ENCODE measurements around the gene SMOC2.

- TF ChIP-seq, protein P1, sequence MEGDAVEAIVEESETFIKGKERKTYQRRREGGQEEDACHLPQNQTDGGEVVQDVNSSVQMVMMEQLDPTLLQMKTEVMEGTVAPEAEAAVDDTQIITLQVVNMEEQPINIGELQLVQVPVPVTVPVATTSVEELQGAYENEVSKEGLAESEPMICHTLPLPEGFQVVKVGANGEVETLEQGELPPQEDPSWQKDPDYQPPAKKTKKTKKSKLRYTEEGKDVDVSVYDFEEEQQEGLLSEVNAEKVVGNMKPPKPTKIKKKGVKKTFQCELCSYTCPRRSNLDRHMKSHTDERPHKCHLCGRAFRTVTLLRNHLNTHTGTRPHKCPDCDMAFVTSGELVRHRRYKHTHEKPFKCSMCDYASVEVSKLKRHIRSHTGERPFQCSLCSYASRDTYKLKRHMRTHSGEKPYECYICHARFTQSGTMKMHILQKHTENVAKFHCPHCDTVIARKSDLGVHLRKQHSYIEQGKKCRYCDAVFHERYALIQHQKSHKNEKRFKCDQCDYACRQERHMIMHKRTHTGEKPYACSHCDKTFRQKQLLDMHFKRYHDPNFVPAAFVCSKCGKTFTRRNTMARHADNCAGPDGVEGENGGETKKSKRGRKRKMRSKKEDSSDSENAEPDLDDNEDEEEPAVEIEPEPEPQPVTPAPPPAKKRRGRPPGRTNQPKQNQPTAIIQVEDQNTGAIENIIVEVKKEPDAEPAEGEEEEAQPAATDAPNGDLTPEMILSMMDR (conservative IDR thresholded peaks at IDR 0.05 in 1 of 2, IDR thresholded peaks at IDR 0.05 in 1 of 2; ENCODE audit: extremely low read depth in 1 of 2, insufficient read depth in 1 of 2, low read depth in 1 of 2, low read length in 2 of 2): no peak
- TF ChIP-seq EZH2 (IDR thresholded peaks at IDR 0.05; ENCODE audit: borderline replicate concordance, low read length): no peak
Observed at GRCh38 chr6:168497381-168497780, 56.4 kb downstream of the SMOC2 start.

Measured in mammary epithelial cell (primary cell).